HG03378 (cell line): Measurements from ENCODE around the gene INTS3.

Source experiments
- ATAC-seq: cut with Tn5 transposase; IDR thresholded peaks from one replicate; pipeline ENCODE4 v1.9.1; 2021; ENCODE audit warnings: mild to moderate bottlenecking, moderate library complexity; ENCODE audit not compliant: unreplicated experiment

INTS3 gene, protein sequence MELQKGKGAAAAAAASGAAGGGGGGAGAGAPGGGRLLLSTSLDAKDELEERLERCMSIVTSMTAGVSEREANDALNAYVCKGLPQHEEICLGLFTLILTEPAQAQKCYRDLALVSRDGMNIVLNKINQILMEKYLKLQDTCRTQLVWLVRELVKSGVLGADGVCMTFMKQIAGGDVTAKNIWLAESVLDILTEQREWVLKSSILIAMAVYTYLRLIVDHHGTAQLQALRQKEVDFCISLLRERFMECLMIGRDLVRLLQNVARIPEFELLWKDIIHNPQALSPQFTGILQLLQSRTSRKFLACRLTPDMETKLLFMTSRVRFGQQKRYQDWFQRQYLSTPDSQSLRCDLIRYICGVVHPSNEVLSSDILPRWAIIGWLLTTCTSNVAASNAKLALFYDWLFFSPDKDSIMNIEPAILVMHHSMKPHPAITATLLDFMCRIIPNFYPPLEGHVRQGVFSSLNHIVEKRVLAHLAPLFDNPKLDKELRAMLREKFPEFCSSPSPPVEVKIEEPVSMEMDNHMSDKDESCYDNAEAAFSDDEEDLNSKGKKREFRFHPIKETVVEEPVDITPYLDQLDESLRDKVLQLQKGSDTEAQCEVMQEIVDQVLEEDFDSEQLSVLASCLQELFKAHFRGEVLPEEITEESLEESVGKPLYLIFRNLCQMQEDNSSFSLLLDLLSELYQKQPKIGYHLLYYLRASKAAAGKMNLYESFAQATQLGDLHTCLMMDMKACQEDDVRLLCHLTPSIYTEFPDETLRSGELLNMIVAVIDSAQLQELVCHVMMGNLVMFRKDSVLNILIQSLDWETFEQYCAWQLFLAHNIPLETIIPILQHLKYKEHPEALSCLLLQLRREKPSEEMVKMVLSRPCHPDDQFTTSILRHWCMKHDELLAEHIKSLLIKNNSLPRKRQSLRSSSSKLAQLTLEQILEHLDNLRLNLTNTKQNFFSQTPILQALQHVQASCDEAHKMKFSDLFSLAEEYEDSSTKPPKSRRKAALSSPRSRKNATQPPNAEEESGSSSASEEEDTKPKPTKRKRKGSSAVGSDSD

DNA sequence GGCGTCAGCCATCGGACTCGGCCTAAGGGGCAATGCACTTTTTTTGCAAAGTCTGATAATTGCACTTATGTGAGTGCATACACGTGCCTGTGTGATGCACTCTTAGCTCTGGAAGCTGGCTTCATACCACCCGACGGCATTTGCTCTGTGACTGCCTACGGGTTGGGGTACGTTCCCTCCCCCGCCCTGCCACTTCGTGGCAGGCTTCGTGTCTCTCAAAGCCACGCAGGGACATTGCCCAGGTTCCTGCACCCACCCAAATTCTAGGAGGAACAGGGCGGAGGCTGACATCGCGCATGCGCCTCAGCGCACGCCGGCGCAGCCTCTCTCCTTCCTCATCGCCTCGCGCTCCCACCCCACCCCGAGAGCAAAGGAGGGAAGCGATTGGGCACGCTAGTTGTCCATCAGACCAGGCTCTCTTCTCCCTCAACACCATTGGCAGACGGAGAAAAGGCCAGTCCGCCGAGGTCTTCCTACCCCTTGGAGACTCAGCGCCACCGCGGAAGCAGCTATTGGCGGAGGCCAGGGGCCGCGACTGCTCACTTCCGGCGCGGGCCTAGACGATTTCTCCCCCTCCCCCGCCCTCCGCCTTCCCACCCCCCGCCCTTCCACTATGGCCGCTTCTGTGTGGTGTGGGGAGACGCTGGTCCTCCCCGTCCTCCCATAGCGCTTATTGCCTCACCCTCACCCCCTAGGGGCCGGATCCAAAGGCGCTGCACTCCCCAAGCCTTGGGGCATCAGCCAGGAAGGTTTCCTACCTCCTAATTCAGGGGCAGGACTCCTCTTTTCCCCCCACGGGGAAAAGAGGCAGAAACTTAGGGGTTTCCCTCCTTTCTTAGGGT lies at the start of gene INTS3:
Gene INTS3, plus strand, starts transcription at position 588 of the 842 bp plus-strand sequence. CDS start 585 bp downstream, outside the sequence.
- ATAC-seq = peak; percentile 87

DNA sequence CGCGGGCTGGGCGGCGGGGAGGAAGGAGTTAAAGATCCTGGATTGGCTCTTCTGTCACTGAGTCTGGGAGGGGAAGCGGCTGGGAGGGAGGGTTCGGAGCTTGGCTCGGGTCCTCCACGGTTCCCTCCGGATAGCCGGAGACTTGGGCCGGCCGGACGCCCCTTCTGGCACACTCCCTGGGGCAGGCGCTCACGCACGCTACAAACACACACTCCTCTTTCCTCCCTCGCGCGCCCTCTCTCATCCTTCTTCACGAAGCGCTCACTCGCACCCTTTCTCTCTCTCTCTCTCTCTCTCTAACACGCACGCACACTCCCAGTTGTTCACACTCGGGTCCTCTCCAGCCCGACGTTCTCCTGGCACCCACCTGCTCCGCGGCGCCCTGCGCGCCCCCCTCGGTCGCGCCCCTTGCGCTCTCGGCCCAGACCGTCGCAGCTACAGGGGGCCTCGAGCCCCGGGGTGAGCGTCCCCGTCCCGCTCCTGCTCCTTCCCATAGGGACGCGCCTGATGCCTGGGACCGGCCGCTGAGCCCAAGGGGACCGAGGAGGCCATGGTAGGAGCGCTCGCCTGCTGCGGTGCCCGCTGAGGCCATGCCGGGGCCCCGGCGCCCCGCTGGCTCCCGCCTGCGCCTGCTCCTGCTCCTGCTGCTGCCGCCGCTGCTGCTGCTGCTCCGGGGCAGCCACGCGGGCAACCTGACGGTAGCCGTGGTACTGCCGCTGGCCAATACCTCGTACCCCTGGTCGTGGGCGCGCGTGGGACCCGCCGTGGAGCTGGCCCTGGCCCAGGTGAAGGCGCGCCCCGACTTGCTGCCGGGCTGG lies 49.1 kb upstream of the INTS3 start, which contains the start of gene NPR1:
Gene NPR1, plus strand, starts transcription at position 170 of the 818 bp plus-strand sequence. Its CDS starts 421 bp downstream, at position 591.
- no peak for ATAC-seq

DNA sequence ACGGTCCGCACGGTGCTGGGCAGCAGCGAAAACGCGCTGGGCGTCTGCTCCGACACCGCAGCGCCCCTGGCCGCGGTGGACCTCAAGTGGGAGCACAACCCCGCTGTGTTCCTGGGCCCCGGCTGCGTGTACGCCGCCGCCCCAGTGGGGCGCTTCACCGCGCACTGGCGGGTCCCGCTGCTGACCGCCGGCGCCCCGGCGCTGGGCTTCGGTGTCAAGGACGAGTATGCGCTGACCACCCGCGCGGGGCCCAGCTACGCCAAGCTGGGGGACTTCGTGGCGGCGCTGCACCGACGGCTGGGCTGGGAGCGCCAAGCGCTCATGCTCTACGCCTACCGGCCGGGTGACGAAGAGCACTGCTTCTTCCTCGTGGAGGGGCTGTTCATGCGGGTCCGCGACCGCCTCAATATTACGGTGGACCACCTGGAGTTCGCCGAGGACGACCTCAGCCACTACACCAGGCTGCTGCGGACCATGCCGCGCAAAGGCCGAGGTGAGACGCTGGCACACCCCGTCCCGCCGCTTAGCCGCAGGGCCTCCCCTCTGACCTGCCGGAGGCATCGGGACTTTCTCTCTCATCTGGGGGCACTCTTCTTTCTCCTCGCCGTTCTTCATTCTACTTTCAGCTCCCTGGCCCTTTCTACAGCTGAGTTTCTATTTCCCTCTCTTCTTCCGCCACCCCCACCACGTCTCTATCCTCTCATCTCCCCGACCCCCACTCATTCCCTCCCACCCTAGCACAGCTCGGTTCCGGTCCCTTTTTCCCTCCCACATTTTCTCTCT lies 48.3 kb upstream of the INTS3 start:
- no peak for ATAC-seq

DNA sequence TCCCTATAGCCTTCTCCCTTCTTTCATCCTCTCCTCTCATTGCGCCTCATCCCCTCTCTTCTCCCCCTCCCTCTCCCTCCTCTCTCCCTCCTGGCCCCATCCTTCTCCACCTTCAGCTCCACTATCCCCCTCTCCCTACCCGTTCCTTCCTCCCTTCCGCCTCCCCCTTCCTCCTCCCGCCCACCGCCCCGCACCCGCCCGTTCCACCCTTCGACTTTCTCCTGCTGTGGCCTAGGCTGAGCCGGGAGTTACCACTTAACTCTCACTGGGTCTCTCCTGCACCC lies 47.8 kb upstream of the INTS3 start:
- ATAC-seq = no peak

DNA sequence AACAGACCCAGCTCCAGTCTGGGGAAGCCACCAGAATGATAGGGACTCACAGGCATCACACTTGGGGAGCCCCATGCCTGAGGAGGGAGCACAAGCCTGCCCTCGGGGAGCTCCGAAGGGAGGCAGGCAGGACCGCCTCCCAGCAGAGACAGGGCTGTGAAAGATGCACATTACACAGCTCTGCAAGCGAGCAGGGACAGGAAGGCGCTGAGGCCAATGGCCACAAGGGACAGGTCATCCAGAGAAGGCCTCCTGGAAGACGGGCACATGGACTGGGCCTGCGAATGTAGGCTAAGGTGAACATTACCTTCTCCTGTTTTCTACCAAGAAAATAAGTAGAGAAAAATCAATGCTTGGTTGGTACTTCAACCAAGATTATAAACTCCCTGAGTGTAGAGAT lies 45.1 kb upstream of the INTS3 start:
- no peak for ATAC-seq

DNA sequence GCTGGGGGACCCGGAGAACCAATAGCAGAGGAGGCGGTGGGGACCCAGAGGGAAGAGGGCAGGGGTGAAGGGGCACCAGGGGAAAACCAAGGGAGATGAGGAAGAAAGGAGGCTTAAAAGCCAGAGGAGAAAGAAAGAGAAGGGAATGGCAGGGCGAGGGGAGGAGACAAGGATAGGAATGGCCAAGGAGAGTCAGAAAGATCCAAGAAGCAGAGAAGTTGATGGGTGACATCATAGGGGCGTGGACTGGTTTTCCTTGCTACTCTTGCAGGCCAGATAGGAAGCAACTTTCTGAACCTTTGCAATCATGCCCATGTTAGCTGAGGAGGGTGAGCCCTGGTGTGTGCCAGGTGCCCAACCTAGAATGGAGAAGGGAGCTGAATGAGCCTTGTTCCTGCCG lies 44.0 kb upstream of the INTS3 start:
- ATAC-seq = no peak

DNA sequence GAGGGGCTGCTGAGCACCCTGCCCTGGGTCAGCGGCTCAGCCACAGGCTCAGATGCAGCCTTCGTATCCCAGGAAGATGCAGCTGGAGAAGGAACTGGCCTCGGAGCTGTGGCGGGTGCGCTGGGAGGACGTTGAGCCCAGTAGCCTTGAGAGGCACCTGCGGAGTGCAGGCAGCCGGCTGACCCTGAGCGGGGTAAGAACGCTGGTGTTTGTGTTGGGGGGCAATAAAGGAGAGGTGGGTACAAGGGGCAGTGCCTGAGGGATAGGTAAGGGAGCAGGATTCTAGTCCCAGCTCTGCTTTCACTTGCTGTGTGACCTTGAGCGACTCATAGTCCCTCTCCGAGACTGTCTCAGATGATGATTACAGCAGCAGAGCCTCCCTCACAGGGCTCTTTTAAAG lies 43.0 kb upstream of the INTS3 start:
- no peak for ATAC-seq

DNA sequence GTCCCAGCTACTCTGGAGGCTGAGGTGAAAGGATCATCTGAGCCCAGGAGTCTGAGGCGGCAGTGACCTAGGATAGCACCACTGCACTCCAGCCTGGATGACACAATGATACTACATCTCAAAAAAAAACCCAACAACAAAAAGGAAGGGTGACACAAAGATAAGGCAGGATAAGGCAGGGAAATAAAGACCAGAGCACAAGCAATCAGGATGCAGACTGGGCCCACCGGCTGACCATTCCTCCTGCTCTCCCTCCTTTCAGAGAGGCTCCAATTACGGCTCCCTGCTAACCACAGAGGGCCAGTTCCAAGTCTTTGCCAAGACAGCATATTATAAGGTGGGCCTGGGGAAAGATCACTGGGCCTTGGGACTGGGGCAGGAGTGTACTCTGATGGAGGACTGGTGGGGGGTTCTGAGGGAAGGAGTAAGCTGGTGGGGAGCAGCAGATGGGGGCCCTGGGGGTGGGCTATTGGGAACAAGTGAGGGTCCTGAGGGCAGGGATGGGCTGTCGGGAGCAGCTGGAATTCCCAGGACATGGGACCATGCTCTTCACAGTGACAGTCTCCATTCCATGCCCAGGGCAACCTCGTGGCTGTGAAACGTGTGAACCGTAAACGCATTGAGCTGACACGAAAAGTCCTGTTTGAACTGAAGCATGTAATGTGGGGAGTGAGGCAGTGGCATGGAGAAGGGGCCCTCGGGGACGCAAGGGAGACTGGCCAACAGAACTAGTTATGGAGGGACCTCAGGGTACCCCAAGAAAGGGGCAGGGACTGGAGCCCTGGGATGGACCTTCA lies 42.1 kb upstream of the INTS3 start:
- ATAC-seq = no peak

DNA sequence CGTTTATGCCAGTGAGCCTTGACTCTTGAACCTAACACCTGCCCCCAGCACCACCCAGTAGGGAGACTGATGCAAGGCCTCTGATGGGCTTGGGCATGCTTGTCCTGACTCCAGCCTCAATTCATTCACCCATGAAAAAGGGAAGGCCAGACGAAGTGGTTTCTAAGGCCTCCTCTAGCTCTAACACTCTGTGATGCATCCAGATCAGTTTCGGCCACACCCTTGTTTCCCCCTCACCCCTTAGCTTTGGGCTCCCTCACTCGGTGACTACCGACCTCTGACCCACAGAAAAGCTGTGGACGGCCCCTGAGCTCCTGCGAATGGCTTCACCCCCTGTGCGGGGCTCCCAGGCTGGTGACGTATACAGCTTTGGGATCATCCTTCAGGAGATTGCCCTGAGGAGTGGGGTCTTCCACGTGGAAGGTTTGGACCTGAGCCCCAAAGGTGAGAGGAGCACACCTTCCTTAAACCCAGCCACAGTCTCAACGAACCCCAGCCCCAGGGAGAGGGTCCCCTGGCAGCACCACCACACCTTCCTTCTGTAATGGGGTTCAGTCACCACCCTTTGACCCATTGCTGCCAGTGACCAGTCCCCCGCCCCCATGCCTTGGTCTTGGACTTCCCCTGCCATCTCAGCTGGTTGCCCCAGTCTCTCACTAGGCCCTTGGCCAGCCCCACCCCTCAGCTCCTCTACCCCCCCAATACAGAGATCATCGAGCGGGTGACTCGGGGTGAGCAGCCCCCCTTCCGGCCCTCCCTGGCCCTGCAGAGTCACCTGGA lies 40.3 kb upstream of the INTS3 start:
- ATAC-seq = no peak

DNA sequence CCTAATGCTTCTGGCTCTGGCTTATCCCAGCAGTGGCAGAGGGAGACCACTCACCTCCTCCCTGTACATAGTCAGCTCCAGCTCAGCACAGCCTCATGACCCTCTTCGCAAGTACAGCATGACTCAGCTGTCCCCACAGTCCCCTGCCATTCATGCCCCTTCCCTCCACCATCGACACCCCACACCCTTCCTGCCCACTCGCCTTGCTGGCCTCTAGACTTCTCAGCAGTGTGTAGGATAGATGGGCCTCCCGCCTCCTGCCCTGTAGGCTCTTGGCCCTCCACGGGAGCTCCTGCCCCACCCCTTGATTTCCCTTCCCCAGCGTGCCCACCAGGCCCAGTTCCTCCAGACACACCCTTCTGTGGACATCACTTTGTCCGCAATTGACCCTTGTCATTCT lies 39.6 kb upstream of the INTS3 start:
- ATAC-seq = no peak

DNA sequence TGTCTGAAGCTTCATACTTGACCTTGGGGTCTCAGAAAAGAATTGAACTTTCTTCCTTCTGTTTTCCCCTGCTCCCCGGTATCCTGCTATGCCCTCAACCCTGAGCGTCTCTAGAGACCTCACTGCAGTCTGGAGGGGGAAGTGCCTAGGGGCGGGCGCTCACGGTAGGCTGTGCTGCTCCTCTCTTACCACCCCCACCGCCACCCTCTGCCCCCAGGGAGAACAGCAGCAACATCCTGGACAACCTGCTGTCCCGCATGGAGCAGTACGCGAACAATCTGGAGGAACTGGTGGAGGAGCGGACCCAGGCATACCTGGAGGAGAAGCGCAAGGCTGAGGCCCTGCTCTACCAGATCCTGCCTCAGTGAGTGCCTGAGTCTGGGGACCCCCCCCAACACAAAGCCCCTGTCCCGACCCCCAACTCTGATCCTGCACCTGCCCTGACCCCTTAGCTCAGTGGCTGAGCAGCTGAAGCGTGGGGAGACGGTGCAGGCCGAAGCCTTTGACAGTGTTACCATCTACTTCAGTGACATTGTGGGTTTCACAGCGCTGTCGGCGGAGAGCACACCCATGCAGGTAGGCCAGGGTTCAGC lies 39.0 kb upstream of the INTS3 start:
- ATAC-seq = no peak

DNA sequence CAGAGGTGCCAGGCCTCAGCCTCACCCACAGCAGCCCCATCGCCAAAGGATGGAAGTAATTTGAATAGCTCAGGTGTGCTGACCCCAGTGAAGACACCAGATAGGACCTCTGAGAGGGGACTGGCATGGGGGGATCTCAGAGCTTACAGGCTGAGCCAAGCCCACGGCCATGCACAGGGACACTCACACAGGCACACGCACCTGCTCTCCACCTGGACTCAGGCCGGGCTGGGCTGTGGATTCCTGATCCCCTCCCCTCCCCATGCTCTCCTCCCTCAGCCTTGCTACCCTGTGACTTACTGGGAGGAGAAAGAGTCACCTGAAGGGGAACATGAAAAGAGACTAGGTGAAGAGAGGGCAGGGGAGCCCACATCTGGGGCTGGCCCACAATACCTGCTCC lies 34.4 kb upstream of the INTS3 start:
- ATAC-seq = no peak

DNA sequence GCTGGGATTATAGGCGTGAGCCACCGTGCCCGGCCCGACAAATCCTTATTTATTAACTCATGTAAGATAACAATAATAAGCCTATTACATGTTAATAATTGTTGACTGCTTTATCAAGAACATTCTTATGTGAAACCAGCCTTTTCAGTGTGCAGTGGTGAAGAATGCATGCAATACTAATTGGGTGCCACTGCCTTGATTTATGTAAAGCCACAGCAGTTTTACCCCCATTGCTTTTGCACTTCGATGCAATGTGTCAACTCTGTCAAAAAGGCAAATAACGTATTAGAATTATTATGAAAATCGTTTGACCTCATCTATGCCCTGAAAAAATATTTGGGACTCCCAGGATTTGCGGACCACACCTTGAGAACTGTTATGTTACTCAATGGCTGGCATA lies 31.1 kb upstream of the INTS3 start:
- no peak for ATAC-seq

DNA sequence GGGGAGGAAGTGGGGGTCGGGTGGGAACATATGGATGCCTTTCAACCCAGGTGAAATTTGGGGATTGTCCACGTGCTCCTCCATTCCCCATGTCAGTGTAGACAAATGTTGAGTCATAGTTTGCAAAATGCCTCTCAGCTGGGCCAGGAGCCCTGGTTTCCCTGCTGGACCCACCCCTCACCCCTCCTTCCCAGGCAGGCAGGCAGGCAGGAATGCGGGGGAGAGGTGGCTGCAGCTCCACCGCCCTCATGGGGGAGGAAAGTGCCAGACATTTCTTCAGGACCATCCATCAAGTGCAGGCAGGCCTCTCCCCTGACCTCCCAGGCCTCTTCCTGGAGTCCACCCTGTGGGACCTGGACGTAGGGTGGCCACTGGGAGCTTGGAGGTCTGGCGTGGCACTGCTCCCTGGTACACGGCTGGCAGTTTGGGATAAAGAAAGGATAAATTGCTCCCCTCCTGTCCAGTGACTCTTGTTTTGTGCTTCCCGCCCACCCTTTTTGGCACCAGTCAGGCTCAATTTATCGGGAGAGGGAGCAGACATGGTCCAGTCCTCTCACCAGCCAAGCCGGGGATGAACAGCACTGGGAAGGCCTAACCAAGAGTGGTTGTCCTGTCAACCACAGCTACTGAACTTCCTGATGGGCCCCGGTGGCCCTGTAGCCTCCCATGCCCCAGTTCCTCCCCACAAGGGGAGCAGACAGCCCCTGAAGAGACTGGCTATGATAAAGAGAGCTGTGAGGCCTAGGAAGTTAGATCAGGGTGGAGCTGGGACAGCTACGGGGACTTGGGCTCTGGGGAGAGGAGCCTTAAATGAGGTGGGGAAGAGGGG lies 30.4 kb upstream of the INTS3 start:
- no peak for ATAC-seq

DNA sequence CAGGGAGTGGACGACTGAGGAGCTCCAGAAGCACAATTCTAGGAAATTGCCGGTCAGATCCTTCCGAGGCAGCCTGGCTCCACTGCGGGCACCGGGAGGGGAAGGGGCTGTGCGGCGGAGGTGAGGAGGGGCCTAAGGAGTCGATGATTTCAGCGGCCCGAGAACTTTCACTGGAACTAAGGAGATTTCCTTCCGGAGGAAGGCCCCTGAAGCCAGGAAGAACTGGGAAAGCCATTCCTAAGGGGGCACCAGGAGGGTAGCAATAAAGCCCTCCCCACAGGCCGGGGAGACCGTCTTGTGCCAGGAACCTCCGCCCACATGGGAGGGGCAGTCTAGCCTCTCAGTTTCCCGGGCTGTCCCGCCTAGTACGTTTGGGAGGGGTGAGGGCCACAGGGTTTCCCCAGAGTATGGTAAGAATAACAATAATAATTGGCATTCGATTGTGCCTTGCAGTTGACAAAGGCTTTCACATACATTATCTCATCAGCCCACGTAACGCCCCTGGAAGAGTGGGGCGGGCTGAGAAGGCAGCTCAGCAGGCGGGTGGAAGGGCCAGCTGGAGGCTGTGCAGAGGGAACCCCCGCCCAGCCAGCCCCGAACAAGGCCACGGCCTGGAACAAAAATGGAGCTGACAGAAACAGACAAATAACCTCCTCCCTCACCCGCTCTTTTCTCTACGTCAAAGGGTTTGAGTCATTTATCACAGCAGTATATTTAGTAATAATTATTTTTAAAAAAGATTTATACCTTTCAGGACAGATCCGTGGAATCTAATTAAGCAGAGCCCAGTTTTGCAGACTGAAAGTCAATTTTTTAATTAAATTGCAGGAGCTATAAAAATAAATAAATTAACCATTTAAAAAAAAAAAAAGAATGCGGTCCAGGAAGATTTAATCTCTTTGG lies 29.6 kb upstream of the INTS3 start:
- ATAC-seq = no peak
